Neuronal stem cell (in vitro differentiated cells): Measurements from ENCODE around the gene DPPA2.

Experiments
- DNase-seq: peaks from one replicate; pipeline ENCODE4 v3.0.0-alpha.2; 2013; ENCODE audit warnings: low spot score
- H2AFZ ChIP-seq: one replicate; pipeline ENCODE4 v1.6.1; 2013; ENCODE audit warnings: mild to moderate bottlenecking, low read length, inconsistent platforms
- H2AK5ac ChIP-seq: 2 replicates; pipeline ENCODE4 v1.6.1; 2013; ENCODE audit warnings: low read depth, mild to moderate bottlenecking, inconsistent platforms, low read length, moderate library complexity, mixed read lengths
- H2BK120ac ChIP-seq: 2 replicates; pipeline ENCODE4 v1.6.1; 2013; ENCODE audit warnings: low read depth, mild to moderate bottlenecking, inconsistent platforms, low read length, moderate library complexity, mixed read lengths
- H2BK12ac ChIP-seq: one replicate; pipeline ENCODE4 v1.6.1; 2013; ENCODE audit warnings: low read length, inconsistent platforms
- H2BK15ac ChIP-seq: 2 replicates; pipeline ENCODE4 v1.6.1; 2013; ENCODE audit warnings: mild to moderate bottlenecking, low read length, inconsistent platforms, mixed read lengths
- H2BK5ac ChIP-seq: one replicate; pipeline ENCODE4 v1.6.1; 2013; ENCODE audit warnings: inconsistent platforms, mild to moderate bottlenecking, low read length, moderate library complexity
- H3K14ac ChIP-seq: one replicate; pipeline ENCODE4 v1.6.1; 2013; ENCODE audit warnings: low read length, inconsistent platforms
- H3K18ac ChIP-seq: 2 replicates; pipeline ENCODE4 v1.6.1; 2013; ENCODE audit warnings: low read length, inconsistent platforms
- H3K23ac ChIP-seq: 2 replicates; pipeline ENCODE4 v1.6.1; 2013; ENCODE audit warnings: low read depth, mild to moderate bottlenecking, mixed read lengths, low read length, inconsistent platforms; ENCODE audit not compliant: poor library complexity
- H3K27ac ChIP-seq: replicated peaks from 3 replicates; pipeline ENCODE4 v1.5.1; 2013; ENCODE audit warnings: low read length, inconsistent platforms
- H3K27me3 ChIP-seq, 3 experiments: 2 replicates each; pipeline ENCODE4 v1.6.1; 2013; ENCODE audit warnings: low read length in 3 of 3, mild to moderate bottlenecking in 2 of 3, inconsistent platforms in 1 of 3, low read depth in 1 of 3, mixed read lengths in 1 of 3, moderate library complexity in 1 of 3; ENCODE audit not compliant: control insufficient read depth in 3 of 3, insufficient read depth in 3 of 3
- H3K36me3 ChIP-seq, 2 donors: replicated peaks in 1 of 2; 2 replicates each; pipeline ENCODE4 v1.6.1; 2013; ENCODE audit warnings: low read length in 2 of 2; ENCODE audit not compliant: control insufficient read depth in 2 of 2, insufficient read depth in 2 of 2
- H3K4ac ChIP-seq: 2 replicates; pipeline ENCODE4 v1.6.1; 2013; ENCODE audit warnings: inconsistent platforms, mild to moderate bottlenecking, low read length, moderate library complexity
- H3K4me1 ChIP-seq, 2 donors: 1 replicate in 1 of 2; 2 replicates in 1 of 2; pipeline ENCODE4 v1.6.1; 2013; ENCODE audit warnings: low read length in 2 of 2, low read depth in 1 of 2; ENCODE audit not compliant: control insufficient read depth in 2 of 2, insufficient read depth in 1 of 2
- H3K4me2 ChIP-seq: one replicate; pipeline ENCODE4 v1.6.1; 2013; ENCODE audit warnings: mild to moderate bottlenecking, low read length, inconsistent platforms; ENCODE audit not compliant: insufficient read depth, poor library complexity, severe bottlenecking
- H3K4me3 ChIP-seq, 2 donors: 2 replicates each; pipeline ENCODE4 v1.5.1; 2013; ENCODE audit warnings: low read length in 2 of 2, mild to moderate bottlenecking in 2 of 2, inconsistent platforms in 1 of 2, moderate library complexity in 1 of 2
- H3K79me1 ChIP-seq: one replicate; pipeline ENCODE4 v1.6.1; 2013; ENCODE audit warnings: low read depth, mild to moderate bottlenecking, inconsistent platforms, low read length, moderate library complexity
- H3K9ac ChIP-seq: one replicate; pipeline ENCODE4 v1.6.1; 2013; ENCODE audit warnings: mild to moderate bottlenecking, low read depth, low read length, inconsistent platforms; ENCODE audit not compliant: poor library complexity
- H3K9me3 ChIP-seq, 2 donors: replicated peaks in 1 of 2; 2 replicates each; pipeline versions ENCODE3 to v1.6.1; 2013; ENCODE audit warnings: low read length in 2 of 2, mild to moderate bottlenecking in 2 of 2, inconsistent platforms in 1 of 2, low read depth in 1 of 2, mixed read lengths in 1 of 2, moderate library complexity in 1 of 2; ENCODE audit not compliant: control insufficient read depth in 2 of 2, insufficient read depth in 1 of 2
- H4K8ac ChIP-seq: one replicate; pipeline ENCODE4 v1.6.1; 2013; ENCODE audit warnings: low read depth, mild to moderate bottlenecking, inconsistent platforms, low read length, moderate library complexity
- H4K91ac ChIP-seq: one replicate; pipeline ENCODE4 v1.6.1; 2013; ENCODE audit warnings: low read length, low read depth, mild to moderate bottlenecking, inconsistent platforms; ENCODE audit not compliant: poor library complexity
- WGBS, 2 donors: extraction: QIAGEN DNeasy Blood & Tissue Kit; methylation state at CpG; one replicate each; pipeline ENCODE4 v1.1.7; 2013; ENCODE audit warnings: missing lambda C conversion rate in 2 of 2, mixed read lengths in 1 of 2; ENCODE audit not compliant: insufficient read length in 2 of 2, insufficient replicate concordance in 1 of 2; ENCODE audit errors: extremely low coverage in 2 of 2; 5-methylcytosine and 5-hydroxymethylcytosine counted together

The DPPA2 gene

GRCh38 chr3:109325657-109326056 is 9.3 kb upstream of the DPPA2 start:
- Histone ChIP-seq H4K8ac (no peak overlapping the region), H3K9ac (no peak overlapping the region), H4K91ac (no peak overlapping the region), H2BK12ac (no peak overlapping the region), H2BK15ac (no peak overlapping the region), H3K23ac (no peak overlapping the region), H2AK5ac (no peak overlapping the region), H3K14ac (no peak overlapping the region), H3K27me3 (no peaks in the 10 kb centered on the region), H3K4me2 (no peak overlapping the region), H2BK5ac (no peak overlapping the region), H3K4me3 (no peak overlapping the region), H3K4ac (no peak overlapping the region), H3K9me3 (no peaks in the 10 kb centered on the region), H2AFZ (no peak overlapping the region), H3K27ac (no peak overlapping the region), H2BK120ac (no peak overlapping the region), H3K36me3 (peaks cover 16 to 50% of the 10 kb centered on the region in 2 donors), H3K4me1 (no peaks in the 10 kb centered on the region), H3K79me1 (peaks cover 2% of the 10 kb centered on the region), H3K18ac (no peak overlapping the region)
- DNase-seq, result no peak
- WGBS, 2 donors, result no CpG with 5 or more reads among the region's 3 CpGs

- WGBS, 2 donors, result no CpG with 5 or more reads among the region's 5 CpGs
- H3K4me3 ChIP-seq, result no peak overlapping the region
- no peak for DNase-seq
- no peak overlapping the region for H4K8ac ChIP-seq
- no peak overlapping the region for H2AFZ ChIP-seq
- H2BK15ac ChIP-seq, result no peak overlapping the region
- H3K27ac ChIP-seq, result no peak overlapping the region
- no peak overlapping the region for H4K91ac ChIP-seq
- H3K4ac ChIP-seq, result no peak overlapping the region
- peaks cover 2% of the 10 kb centered on the region for H3K79me1 ChIP-seq
- H3K18ac ChIP-seq, result no peak overlapping the region
- no peak overlapping the region for H2BK5ac ChIP-seq
- no peak overlapping the region for H3K4me2 ChIP-seq
- no peaks in the 10 kb centered on the region for H3K4me1 ChIP-seq
- no peak overlapping the region for H3K9ac ChIP-seq
- H3K36me3 ChIP-seq, result peaks cover 12 to 44% of the 10 kb centered on the region in 2 donors
- no peak overlapping the region for H2AK5ac ChIP-seq
- H2BK120ac ChIP-seq, result no peak overlapping the region
- no peak overlapping the region for H2BK12ac ChIP-seq
- no peak overlapping the region for H3K14ac ChIP-seq
- H3K23ac ChIP-seq, result no peak overlapping the region
- H3K27me3 ChIP-seq, result no peaks in the 10 kb centered on the region
- H3K9me3 ChIP-seq, result no peaks in the 10 kb centered on the region
These were observed 8.8 kb upstream of the DPPA2 start for GRCh38 chr3:109325109-109325508.

DNA sequence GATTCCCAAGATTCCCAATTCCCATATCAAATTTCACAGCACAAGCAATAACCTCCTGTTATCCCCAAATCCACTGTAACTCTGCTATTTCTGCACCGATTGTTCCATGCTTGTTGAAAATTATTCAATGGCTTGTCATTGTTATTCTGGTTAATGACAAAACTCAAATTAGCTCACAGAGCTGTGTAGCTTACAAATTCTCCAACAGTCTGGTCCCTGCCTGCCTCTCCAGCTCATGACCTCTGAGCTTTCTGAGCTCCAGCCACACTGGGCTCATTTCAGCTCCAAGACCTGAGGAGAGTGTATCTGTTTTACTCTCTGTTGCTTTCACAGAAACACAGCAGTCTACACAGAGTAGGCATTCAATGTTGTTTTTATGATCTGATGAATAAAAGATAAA is 3.3 kb downstream of the DPPA2 start:
- H3K23ac ChIP-seq, result no peak overlapping the region
- no peak overlapping the region for H2AK5ac ChIP-seq
- H3K36me3 ChIP-seq, result no peaks in the 10 kb centered on the region
- no peaks in the 10 kb centered on the region for H3K27me3 ChIP-seq
- WGBS, 2 donors, result no CpG with 5 or more reads among the region's 1 CpG
- H3K9ac ChIP-seq, result no peak overlapping the region
- H3K4me2 ChIP-seq, result no peak overlapping the region
- H4K91ac ChIP-seq, result no peak overlapping the region
- H2BK120ac ChIP-seq, result no peak overlapping the region
- H3K4me3 ChIP-seq, result no peak overlapping the region
- H3K14ac ChIP-seq, result no peak overlapping the region
- H3K27ac ChIP-seq, result no peak overlapping the region
- no peak for DNase-seq
- H3K4me1 ChIP-seq, result peaks cover 0 to 3% of the 10 kb centered on the region in 2 donors
- H2AFZ ChIP-seq, result peak overlapping the region; percentile 1
- H4K8ac ChIP-seq, result no peak overlapping the region
- H3K9me3 ChIP-seq, result no peaks in the 10 kb centered on the region
- H3K79me1 ChIP-seq, result no peaks in the 10 kb centered on the region
- H2BK12ac ChIP-seq, result no peak overlapping the region
- H2BK15ac ChIP-seq, result no peak overlapping the region
- H3K18ac ChIP-seq, result no peak overlapping the region
- H2BK5ac ChIP-seq, result no peak overlapping the region
- no peak overlapping the region for H3K4ac ChIP-seq

GRCh38 chr3:109297496-109297895 is 18.8 kb downstream of the DPPA2 start:
- no peaks in the 10 kb centered on the region for H3K36me3 ChIP-seq
- H2BK12ac ChIP-seq, result no peak overlapping the region
- no peak overlapping the region for H3K27ac ChIP-seq
- no peak overlapping the region for H3K4me3 ChIP-seq
- H3K9me3 ChIP-seq, result no peaks in the 10 kb centered on the region
- H4K8ac ChIP-seq, result no peak overlapping the region
- H3K4ac ChIP-seq, result no peak overlapping the region
- H2BK15ac ChIP-seq, result no peak overlapping the region
- no peaks in the 10 kb centered on the region for H3K79me1 ChIP-seq
- no peak overlapping the region for H2BK120ac ChIP-seq
- H3K27me3 ChIP-seq, result no peaks in the 10 kb centered on the region
- H2AK5ac ChIP-seq, result no peak overlapping the region
- no peak overlapping the region for H4K91ac ChIP-seq
- H3K4me2 ChIP-seq, result no peak overlapping the region
- no peaks in the 10 kb centered on the region for H3K4me1 ChIP-seq
- H3K18ac ChIP-seq, result no peak overlapping the region
- no peak overlapping the region for H2AFZ ChIP-seq
- H2BK5ac ChIP-seq, result no peak overlapping the region
- WGBS, 2 donors, result no CpG with 5 or more reads among the region's 2 CpGs
- H3K23ac ChIP-seq, result no peak overlapping the region
- no peak for DNase-seq
- H3K14ac ChIP-seq, result no peak overlapping the region
- no peak overlapping the region for H3K9ac ChIP-seq
